AG08395 (cell line): ENCODE measurements around the gene BGN.

ENCODE experiments used
- DNase-seq: peaks from one replicate; pipeline ENCODE4 v3.0.0; 2012; ENCODE audit warnings: mixed read lengths, low spot score

The BGN gene

DNA sequence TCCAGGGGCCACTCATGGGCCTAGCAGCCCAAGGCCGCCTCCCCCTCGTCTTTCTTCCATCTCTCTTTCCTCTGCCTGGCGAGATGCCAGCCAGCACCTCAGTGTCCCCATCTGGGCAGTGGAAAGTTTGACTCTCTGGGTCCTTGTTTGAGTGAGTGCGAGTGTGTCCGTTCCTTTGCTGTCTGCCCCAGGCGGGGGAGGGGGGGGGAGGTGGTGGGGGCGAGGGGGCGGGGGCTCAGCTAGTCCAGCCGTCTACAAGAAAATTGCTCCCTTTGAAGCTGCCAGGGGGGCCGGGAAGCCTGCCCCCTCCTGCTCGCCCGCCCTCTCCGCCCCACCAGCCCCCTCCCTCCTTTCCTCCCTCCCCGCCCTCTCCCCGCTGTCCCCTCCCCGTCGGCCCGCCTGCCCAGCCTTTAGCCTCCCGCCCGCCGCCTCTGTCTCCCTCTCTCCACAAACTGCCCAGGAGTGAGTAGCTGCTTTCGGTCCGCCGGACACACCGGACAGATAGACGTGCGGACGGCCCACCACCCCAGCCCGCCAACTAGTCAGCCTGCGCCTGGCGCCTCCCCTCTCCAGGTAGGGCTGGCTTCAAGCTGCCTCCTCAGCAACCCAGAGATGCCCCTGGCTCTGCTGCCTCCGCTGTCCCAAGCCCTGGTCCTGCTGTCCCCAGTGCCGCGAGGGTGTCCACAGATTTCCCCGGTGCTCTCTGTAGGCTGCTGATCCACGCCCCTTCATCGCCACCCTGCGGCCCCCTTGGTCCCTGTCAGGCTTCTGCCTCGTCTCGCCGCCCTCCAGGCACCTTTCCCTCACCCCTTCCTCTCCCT is at the start of gene BGN:
BGN (plus strand) TSS at position 440 of the 821 bp plus-strand sequence. CDS start 9,652 bp downstream, outside the sequence.
- DNase-seq, result peak; percentile 68

DNA sequence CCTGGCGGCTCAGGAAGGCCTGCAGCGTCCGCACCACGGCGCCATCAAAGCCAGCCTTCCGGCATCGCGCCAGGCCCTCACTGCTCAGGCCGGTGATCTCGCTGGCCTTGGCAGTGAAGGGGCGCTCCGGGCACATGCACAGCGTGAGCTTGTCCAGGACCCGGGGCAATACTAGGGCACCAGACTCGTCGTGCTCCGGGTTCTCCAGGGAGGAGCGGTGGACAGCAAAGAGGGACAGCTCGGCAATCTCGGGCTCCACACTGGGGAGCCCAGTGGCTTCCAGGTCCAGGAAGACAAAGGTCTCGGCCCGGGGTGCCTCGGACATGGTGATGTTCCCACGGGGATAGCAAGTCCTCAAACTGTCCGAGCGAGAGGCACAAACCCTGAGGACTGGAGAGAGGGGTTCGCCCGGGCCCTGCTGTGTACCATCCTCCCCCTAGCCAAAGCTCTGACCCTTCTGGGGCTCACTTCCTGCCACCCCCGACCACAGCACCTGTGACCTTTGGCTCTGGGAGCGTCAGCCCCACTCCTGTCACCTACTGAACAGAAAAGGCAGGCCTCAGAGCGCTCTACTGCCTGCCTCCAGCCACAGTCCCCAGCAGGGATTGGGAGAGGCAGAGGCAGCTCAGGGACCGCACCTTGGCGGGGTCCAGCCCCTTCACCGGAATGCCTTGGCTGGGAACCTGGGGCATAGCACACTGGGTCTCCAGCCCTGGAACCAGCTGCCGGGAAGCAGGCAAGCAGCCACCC is 49.5 kb upstream of the BGN start:
- no peak for DNase-seq

GRCh38 chrX:153445856-153446635 is 48.7 kb upstream of the BGN start, which contains the start of gene TREX2:
Gene TREX2, minus strand, starts transcription at chrX:153446056. Its CDS starts 626 bp downstream, at chrX:153445430.
- no peak for DNase-seq

GRCh38 chrX:153446636-153446936 is 48.2 kb upstream of the BGN start:
- no peak for DNase-seq

DNA sequence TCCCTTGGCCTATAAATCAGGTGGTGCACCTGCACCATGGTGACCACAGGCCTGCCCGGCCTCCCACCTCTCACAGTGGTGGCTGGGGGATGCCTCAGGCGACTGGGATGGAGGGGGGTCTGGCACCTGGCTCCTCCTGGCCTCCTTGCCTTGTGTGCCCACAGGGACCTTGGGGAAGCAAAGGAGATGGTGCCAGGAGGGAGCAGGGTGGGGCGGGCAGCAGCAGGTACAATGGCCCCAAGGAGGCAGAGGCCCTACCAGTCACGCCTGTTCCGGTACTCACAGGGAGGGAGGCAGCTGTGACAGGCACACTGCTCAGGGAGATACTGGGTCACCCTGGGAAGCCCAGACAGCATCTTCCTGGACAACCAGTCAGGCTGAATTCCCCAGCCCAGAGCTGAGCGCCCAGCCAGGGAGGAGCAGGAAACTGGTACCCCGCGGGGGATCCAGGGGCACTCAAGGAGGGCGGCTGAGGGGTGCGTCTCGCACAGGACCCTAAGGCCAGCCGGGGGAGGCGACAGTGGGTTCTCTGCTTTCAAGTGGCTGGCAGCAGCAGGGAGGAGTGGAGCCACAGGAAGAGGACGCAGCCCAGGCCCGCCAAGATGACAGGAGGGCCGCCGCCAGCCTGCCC is 47.7 kb upstream of the BGN start:
- DNase-seq, result no peak

DNA sequence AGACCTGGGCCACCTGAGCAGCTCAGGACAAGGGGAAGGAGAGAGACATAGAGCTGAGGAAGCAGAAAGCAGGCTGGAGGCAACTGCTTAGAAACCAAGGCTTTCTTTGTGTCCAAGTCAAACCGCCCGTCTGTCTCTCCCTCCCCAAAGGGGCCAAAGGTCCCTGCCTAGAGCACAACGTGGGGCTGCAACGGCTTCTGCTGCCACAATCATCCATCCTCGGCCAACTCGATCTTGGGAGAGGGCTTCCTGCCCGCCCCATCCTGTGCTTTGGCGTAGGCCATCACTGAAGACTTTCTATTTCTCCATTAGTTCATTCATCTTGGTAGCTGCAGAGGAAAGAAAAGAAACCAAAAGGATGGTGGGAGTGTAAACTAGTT is 47.2 kb upstream of the BGN start:
- DNase-seq, result no peak

GRCh38 chrX:153448556-153449367 is 46.0 kb upstream of the BGN start:
- DNase-seq, result no peak

GRCh38 chrX:153449368-153450113 is 45.2 kb upstream of the BGN start:
- no peak for DNase-seq

DNA sequence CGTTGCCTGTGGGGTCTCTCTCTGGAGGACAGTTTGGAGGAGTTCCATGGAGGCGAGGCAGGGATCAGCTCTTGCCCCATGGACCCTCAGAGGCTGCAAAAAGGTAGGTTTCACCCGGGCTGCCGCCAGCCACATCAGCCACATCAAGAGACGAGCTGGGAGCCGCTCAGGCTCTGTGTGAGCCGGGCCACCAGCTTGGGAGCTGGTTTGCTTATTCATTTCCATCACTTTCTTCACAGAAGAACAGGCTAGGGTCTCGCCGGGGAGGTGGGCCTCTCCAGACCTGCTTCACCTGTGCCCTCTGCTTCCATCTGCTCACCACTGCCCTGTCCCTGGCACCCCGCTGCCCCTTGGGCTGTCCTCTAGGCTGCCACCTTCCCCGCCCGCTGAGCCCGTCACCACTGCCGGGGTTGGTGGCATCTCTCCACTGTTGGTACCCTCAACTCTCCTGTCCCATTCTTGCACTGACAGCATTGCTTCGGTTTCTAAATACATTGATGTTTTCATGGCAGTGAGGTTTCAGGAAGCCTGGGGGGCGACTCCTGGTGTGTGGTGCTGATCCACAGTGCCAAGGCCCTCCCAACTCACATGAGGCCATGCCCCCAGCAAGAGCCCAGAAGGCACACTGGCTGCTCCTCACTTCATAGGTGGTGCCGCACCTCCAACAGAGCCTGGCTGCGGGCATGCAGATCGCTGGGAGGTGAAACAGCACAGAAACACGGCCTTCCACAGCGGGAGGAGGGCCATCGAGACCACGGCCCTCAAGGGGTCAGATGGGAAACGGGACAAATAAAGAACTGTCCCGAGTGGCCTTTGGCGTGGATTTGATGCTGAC is 44.4 kb upstream of the BGN start:
- no peak for DNase-seq

GRCh38 chrX:153450949-153451277 is 43.9 kb upstream of the BGN start:
- DNase-seq, result no peak

DNA sequence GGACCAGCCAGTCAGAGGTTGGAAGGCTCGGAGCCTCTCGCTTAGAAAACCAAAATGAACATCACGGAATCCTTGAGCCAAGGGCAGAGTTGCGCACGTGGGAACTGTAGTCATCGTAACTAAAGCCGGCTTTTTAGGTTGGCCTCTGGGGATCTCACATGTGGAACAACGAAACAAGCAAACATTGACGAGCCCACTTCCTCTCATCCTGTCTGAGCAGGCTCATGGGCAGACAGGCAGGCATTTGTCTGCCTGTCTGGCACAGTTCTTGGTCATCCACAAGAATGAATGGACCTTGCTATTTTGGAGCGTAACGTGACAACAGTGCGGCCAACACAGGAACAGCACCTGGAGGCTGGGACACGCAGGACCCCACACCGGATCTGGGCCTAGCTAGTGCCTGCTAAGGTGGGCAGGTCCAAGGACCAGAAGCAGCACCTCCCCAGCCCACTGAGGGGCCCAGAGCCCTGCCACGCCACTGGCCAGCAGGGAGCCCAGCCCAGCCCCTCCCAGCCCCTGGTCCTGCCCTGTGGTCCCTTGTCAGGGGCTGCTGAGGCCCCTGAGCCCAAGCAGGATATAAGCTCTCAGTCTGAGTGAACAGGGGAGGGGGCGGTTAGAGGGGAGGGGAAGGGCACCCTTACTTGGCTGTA is 39.8 kb upstream of the BGN start:
- no peak for DNase-seq

GRCh38 chrX:153455571-153455970 is 39.2 kb upstream of the BGN start:
- DNase-seq, result no peak

DNA sequence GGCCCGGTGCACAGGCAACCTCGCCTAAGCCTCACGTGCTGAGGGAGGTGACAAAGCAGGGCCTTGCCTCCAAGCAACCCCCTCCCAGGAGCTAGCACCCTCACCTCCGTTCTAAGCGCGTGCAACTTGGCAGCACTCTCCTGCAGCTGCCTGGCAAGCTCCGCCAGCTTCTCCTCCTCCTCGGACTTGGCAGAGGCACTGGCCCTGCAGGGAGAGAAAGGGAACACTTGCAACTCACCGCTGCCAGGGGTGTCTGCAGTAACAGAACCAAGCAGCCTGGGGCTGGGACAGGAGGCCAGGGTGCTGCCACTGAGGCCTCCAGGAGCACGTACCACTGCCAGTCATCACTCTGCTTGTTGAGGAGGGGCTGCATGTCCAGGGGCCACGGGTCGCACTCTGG is 38.6 kb upstream of the BGN start:
- no peak for DNase-seq

- DNase-seq, result no peak
Observed at GRCh38 chrX:153456704-153457103, 38.1 kb upstream of the BGN start.

GRCh38 chrX:153457136-153457825 is 37.5 kb upstream of the BGN start:
- DNase-seq, result no peak

- no peak for DNase-seq
Observed at GRCh38 chrX:153457827-153458466, 36.8 kb upstream of the BGN start.

- no peak for DNase-seq
Observed at GRCh38 chrX:153458476-153458875, 36.3 kb upstream of the BGN start.

DNA sequence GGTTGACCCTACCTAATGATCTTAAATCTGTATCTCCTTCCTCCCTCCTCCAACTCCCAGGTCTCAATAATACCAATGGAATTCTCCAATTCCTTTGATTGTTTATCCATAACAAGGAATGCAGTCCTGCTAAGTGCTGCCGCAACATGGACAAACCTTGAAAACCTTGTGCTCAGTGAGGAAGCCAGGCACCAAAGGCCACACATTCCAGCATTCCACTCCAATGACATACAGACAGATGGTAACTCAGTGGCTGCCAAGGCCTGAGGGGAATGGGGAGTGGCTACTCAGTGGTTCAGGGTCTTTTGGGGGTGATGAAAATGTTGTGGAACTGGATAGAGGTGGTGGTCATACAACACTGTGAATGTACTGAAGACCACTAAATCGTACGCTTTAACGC is 34.8 kb upstream of the BGN start:
- peak; percentile 46 for DNase-seq
